ENCODE data around the gene PDZD2. TPM values are rescaled to one million over a fixed set of nuclear protein-coding genes. Genes with fewer than 3 reads are reported as not detected.

Gene PDZD2
- total and polyA plus RNA-seq, 2 experiments from 2014 or later, result 0.21 TPM; not detected in 1

DNA sequence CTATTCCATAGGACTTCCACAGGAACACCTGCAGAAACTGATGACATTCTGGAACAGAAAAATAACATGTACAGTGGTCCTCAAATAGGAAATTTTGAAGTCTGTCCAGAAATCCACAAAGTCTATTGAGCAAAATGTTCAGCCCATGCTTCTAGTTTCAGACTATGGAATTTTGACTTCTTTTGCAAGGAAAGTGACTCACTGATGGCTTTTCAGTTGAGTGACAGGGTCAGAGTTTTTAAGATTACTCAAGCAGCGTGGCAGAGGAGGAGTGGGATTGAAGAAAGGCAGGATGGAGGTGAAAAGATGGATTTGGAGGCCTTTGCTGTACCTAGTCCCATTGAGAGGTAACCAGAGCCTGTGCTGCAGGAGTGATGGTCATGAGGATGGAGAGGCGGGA lies 383.7 kb downstream of the PDZD2 start:
- TF ChIP-seq EZH2phosphoT487 (IDR thresholded peaks at IDR 0.05; ENCODE audit: insufficient read depth, low read depth) (no peak), EZH2 (IDR thresholded peaks at IDR 0.05; ENCODE audit: insufficient read depth, poor library complexity, severe bottlenecking) (no peak)
- Histone ChIP-seq H3K9me3 (ENCODE audit: low read depth) (no peaks in the 10 kb centered on the region), H3K4me1 (ENCODE audit: insufficient read depth) (peaks cover 10% of the 10 kb centered on the region), H3K4me2 (ENCODE audit: unreplicated experiment) (no peak overlapping the region), H3K9me2 (ENCODE audit: insufficient read depth) (no peaks in the 10 kb centered on the region), H4K20me1 (ENCODE audit: insufficient read depth) (no peaks in the 10 kb centered on the region), H3K4me3 (no peak overlapping the region), H3K36me3 (ENCODE audit: low read depth) (no peaks in the 10 kb centered on the region), H3K9ac (no peak overlapping the region), H3K27ac (no peak overlapping the region), H2AFZ (no peak overlapping the region), H3K79me2 (ENCODE audit: insufficient read depth) (no peaks in the 10 kb centered on the region), H3F3A (ENCODE audit: insufficient read depth) (peaks cover 17% of the 10 kb centered on the region), H3K27me3 (replicated peaks; ENCODE audit: insufficient read depth) (peaks cover 9% of the 10 kb centered on the region; the same call in 1 of the 2 replicates)
- 94% methylated on average over 2 of the region's 2 CpGs for WGBS, 2 experiments (ENCODE audit: low coverage in 1 of 2, low lambda C conversion rate in 2 of 2, missing lambda C conversion rate in 2 of 2)
- in situ Hi-C loops (cut with MboI), result no loop called here
- DNase-seq, result no peak

DNA sequence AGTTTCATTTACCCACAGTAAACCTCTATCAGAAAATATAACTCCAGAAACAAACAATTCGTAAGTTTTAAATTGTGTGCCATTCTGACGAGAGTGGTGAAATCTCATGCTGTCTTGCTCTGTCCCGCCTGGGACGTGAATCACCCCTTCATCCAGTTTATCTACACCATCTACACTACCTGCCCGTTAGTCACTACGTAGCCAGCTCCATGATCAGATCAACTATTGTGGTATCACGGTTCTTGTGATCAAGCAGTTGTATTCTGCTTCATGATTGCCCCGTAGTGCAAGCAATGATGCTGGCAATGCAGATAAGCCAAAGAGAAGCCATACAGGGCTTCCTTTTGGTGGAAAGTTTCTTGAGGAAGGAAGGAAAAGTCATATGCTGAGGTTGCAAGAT lies 384.9 kb downstream of the PDZD2 start:
- no peaks in the 10 kb centered on the region for H3K9me3 ChIP-seq (ENCODE audit: low read depth)
- no peak for DNase-seq
- H2AFZ ChIP-seq, result no peak overlapping the region
- no peak overlapping the region for H3K4me3 ChIP-seq
- in situ Hi-C loops (cut with MboI), result no loop called here
- no peak overlapping the region for H3K27ac ChIP-seq
- no peak for TF ChIP-seq EZH2phosphoT487 (IDR thresholded peaks at IDR 0.05; ENCODE audit: insufficient read depth, low read depth)
- no peak for TF ChIP-seq EZH2 (IDR thresholded peaks at IDR 0.05; ENCODE audit: insufficient read depth, poor library complexity, severe bottlenecking)
- no peak overlapping the region for H3K9ac ChIP-seq
- peaks cover 19% of the 10 kb centered on the region for H3K4me1 ChIP-seq (ENCODE audit: insufficient read depth)
- H3K4me2 ChIP-seq (ENCODE audit: unreplicated experiment), result no peak overlapping the region
- no peaks in the 10 kb centered on the region for H4K20me1 ChIP-seq (ENCODE audit: insufficient read depth)
- no peaks in the 10 kb centered on the region for H3K79me2 ChIP-seq (ENCODE audit: insufficient read depth)
- H3K27me3 ChIP-seq (replicated peaks; ENCODE audit: insufficient read depth), result peaks cover 9% of the 10 kb centered on the region; the same call in 1 of the 2 replicates
- H3K9me2 ChIP-seq (ENCODE audit: insufficient read depth), result no peaks in the 10 kb centered on the region
- H3F3A ChIP-seq (ENCODE audit: insufficient read depth), result peaks cover 29% of the 10 kb centered on the region
- 85 to 90% methylated on average over 8 of the region's 8 CpGs for WGBS, 2 experiments (ENCODE audit: low coverage in 1 of 2, low lambda C conversion rate in 2 of 2, missing lambda C conversion rate in 2 of 2)
- no peaks in the 10 kb centered on the region for H3K36me3 ChIP-seq (ENCODE audit: low read depth)

DNA sequence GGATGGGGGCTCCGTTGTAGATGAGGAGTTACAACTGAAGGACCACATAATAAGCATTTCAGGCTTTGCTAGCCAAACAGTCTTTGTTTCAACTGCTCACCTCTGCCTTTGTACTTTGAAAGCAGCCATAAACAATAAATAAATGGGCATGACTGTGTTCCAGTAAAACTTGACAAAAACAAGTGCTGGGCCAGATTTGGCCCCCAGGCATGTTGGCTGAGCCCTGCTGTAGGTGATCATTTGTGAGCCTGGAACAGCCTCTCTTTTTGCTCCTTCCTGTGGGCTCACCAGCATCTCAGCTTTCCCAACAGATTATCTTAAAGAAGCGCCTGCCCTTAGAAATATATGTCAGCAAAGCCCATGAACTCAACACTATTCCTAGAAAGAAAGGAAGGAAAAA lies 385.8 kb downstream of the PDZD2 start:
- Histone ChIP-seq H4K20me1 (ENCODE audit: insufficient read depth) (no peaks in the 10 kb centered on the region), H3F3A (ENCODE audit: insufficient read depth) (peaks cover 38% of the 10 kb centered on the region), H3K36me3 (ENCODE audit: low read depth) (no peaks in the 10 kb centered on the region), H3K4me3 (no peak overlapping the region), H2AFZ (no peak overlapping the region), H3K4me1 (ENCODE audit: insufficient read depth) (peaks cover 29% of the 10 kb centered on the region), H3K9ac (no peak overlapping the region), H3K27me3 (replicated peaks; ENCODE audit: insufficient read depth) (peaks cover 9% of the 10 kb centered on the region; the same call in 1 of the 2 replicates), H3K27ac (no peak overlapping the region), H3K9me3 (ENCODE audit: low read depth) (no peaks in the 10 kb centered on the region), H3K79me2 (ENCODE audit: insufficient read depth) (no peaks in the 10 kb centered on the region), H3K9me2 (ENCODE audit: insufficient read depth) (no peaks in the 10 kb centered on the region), H3K4me2 (ENCODE audit: unreplicated experiment) (no peak overlapping the region)
- 88 to 91% methylated on average over 2 of the region's 2 CpGs for WGBS, 2 experiments (ENCODE audit: low coverage in 1 of 2, low lambda C conversion rate in 2 of 2, missing lambda C conversion rate in 2 of 2)
- in situ Hi-C loops (cut with MboI), result no loop called here
- DNase-seq, result no peak
- TF ChIP-seq EZH2phosphoT487 (IDR thresholded peaks at IDR 0.05; ENCODE audit: insufficient read depth, low read depth), result no peak
- no peak for TF ChIP-seq EZH2 (IDR thresholded peaks at IDR 0.05; ENCODE audit: insufficient read depth, poor library complexity, severe bottlenecking)

- Histone ChIP-seq H3K9me2 (ENCODE audit: insufficient read depth) (no peaks in the 10 kb centered on the region), H3K79me2 (ENCODE audit: insufficient read depth) (no peaks in the 10 kb centered on the region), H3K4me2 (ENCODE audit: unreplicated experiment) (peak overlapping the region; percentile 79), H4K20me1 (ENCODE audit: insufficient read depth) (no peaks in the 10 kb centered on the region), H3K9ac (peak overlapping the region; percentile 45; the same call in 1 of the 2 replicates), H3K9me3 (ENCODE audit: low read depth) (no peaks in the 10 kb centered on the region), H2AFZ (peak overlapping the region; percentile 17; the same call in 1 of the 2 replicates), H3K27me3 (replicated peaks; ENCODE audit: insufficient read depth) (peaks cover 9% of the 10 kb centered on the region; the same call in 1 of the 2 replicates), H3K27ac (peak overlapping the region; percentile 84), H3K4me1 (ENCODE audit: insufficient read depth) (peaks cover 46% of the 10 kb centered on the region), H3K4me3 (peak overlapping the region; percentile 31), H3F3A (ENCODE audit: insufficient read depth) (peaks cover 55% of the 10 kb centered on the region), H3K36me3 (ENCODE audit: low read depth) (no peaks in the 10 kb centered on the region)
- 13 to 15% methylated on average over 14 of the region's 14 CpGs for WGBS, 2 experiments (ENCODE audit: low coverage in 1 of 2, low lambda C conversion rate in 2 of 2, missing lambda C conversion rate in 2 of 2)
- DNase-seq, result peak; percentile 40
- in situ Hi-C loops (cut with MboI), result no loop called here
- no peak for TF ChIP-seq EZH2 (IDR thresholded peaks at IDR 0.05; ENCODE audit: insufficient read depth, poor library complexity, severe bottlenecking)
- no peak for TF ChIP-seq EZH2phosphoT487 (IDR thresholded peaks at IDR 0.05; ENCODE audit: insufficient read depth, low read depth)
Observed at GRCh38 chr5:32027093-32027716, 388.3 kb downstream of the PDZD2 start.
